KOPT-K1 (cell line): ENCODE measurements around the gene GPR17.
A peak's percentile ranks its signal among the peaks of the same experiment; 100 is the strongest.

ENCODE experiments used
- H3K27ac ChIP-seq: fragments of 200-600 bp; sonication (generic); 2 replicates; pipeline ENCODE4 v1.5.1; 2016; ENCODE audit warnings: antibody characterized with exemption, mild to moderate bottlenecking, low read depth, low read length; ENCODE audit not compliant: poor library complexity, severe bottlenecking
- H3K36me3 ChIP-seq: fragments of 200-600 bp; sonication (generic); 2 replicates; pipeline ENCODE4 v1.5.1; 2017; ENCODE audit warnings: antibody characterized with exemption, mild to moderate bottlenecking, low read length, moderate library complexity; ENCODE audit not compliant: insufficient read depth
- H3K9me3 ChIP-seq: fragments of 200-600 bp; sonication (generic); 2 replicates; pipeline ENCODE4 v1.5.1; 2017; ENCODE audit warnings: antibody characterized with exemption, low read length, mild to moderate bottlenecking; ENCODE audit not compliant: insufficient read depth, poor library complexity, severe bottlenecking

The GPR17 gene

GRCh38 chr2:127623388-127624319 is 22.3 kb upstream of the GPR17 start:
- peaks cover 78% of the 10 kb centered on the region for H3K36me3 ChIP-seq
- peak overlapping the region; percentile 99 for H3K27ac ChIP-seq
- H3K9me3 ChIP-seq, result no peaks in the 10 kb centered on the region

- Histone ChIP-seq H3K27ac (peak overlapping the region; percentile 99), H3K36me3 (peaks cover 84% of the 10 kb centered on the region), H3K9me3 (no peaks in the 10 kb centered on the region)
Observed at GRCh38 chr2:127624320-127624755, 21.6 kb upstream of the GPR17 start.

GRCh38 chr2:127624756-127625571 is 21.0 kb upstream of the GPR17 start:
- H3K36me3 ChIP-seq, result peaks cover 90% of the 10 kb centered on the region
- peak overlapping the region; percentile 99 for H3K27ac ChIP-seq
- H3K9me3 ChIP-seq, result no peaks in the 10 kb centered on the region

- Histone ChIP-seq H3K9me3 (no peaks in the 10 kb centered on the region), H3K27ac (peak overlapping the region; percentile 99), H3K36me3 (peaks cover 94% of the 10 kb centered on the region)
Observed at GRCh38 chr2:127625572-127625951, 20.4 kb upstream of the GPR17 start.

GRCh38 chr2:127626175-127626574 is 19.8 kb upstream of the GPR17 start:
- Histone ChIP-seq H3K27ac (peak overlapping the region; percentile 99), H3K36me3 (peaks cover 94% of the 10 kb centered on the region), H3K9me3 (no peaks in the 10 kb centered on the region)

- Histone ChIP-seq H3K36me3 (peaks cover 94% of the 10 kb centered on the region), H3K27ac (peak overlapping the region; percentile 99), H3K9me3 (no peaks in the 10 kb centered on the region)
Observed at GRCh38 chr2:127626917-127627739, 18.8 kb upstream of the GPR17 start.

GRCh38 chr2:127627740-127628571 is 18.0 kb upstream of the GPR17 start:
- H3K9me3 ChIP-seq, result no peaks in the 10 kb centered on the region
- H3K27ac ChIP-seq, result peak overlapping the region; percentile 99
- H3K36me3 ChIP-seq, result peaks cover 94% of the 10 kb centered on the region

GRCh38 chr2:127628767-127629614 is 17.0 kb upstream of the GPR17 start:
- Histone ChIP-seq H3K27ac (peak overlapping the region; percentile 99), H3K36me3 (peaks cover 94% of the 10 kb centered on the region), H3K9me3 (no peaks in the 10 kb centered on the region)

- Histone ChIP-seq H3K27ac (peak overlapping the region; percentile 99), H3K36me3 (peaks cover 94% of the 10 kb centered on the region), H3K9me3 (no peaks in the 10 kb centered on the region)
Observed at GRCh38 chr2:127629637-127630036, 16.3 kb upstream of the GPR17 start.

GRCh38 chr2:127630096-127630863 is 15.7 kb upstream of the GPR17 start:
- peaks cover 94% of the 10 kb centered on the region for H3K36me3 ChIP-seq
- peak overlapping the region; percentile 99 for H3K27ac ChIP-seq
- H3K9me3 ChIP-seq, result no peaks in the 10 kb centered on the region

- peak overlapping the region; percentile 99 for H3K27ac ChIP-seq
- no peaks in the 10 kb centered on the region for H3K9me3 ChIP-seq
- H3K36me3 ChIP-seq, result peaks cover 94% of the 10 kb centered on the region
Observed at GRCh38 chr2:127630864-127631540, 15.0 kb upstream of the GPR17 start.

- H3K27ac ChIP-seq, result peak overlapping the region; percentile 99
- H3K36me3 ChIP-seq, result peaks cover 97% of the 10 kb centered on the region
- H3K9me3 ChIP-seq, result no peaks in the 10 kb centered on the region
Observed at GRCh38 chr2:127631541-127631996, 14.4 kb upstream of the GPR17 start.
